NCI-H524 (cell line): Measurements from ENCODE around the gene CXXC5.
A peak's percentile ranks its signal among the peaks of the same experiment; 100 is the strongest.

ENCODE experiments used
- DNase-seq, 2 experiments: peaks; one replicate each; lab custom pipeline; 2025; lab: John Stamatoyannopoulos, UW

CXXC5 gene

GRCh38 chr5:139651043-139651834 lies 3.1 kb downstream of the CXXC5 start:
- DNase-seq, result no peak

GRCh38 chr5:139651853-139652787 lies 4.0 kb downstream of the CXXC5 start:
- DNase-seq, result peak; percentile 41 to 80

GRCh38 chr5:139652788-139653241 lies 4.7 kb downstream of the CXXC5 start:
- DNase-seq, result no peak

GRCh38 chr5:139653616-139654015 lies 5.5 kb downstream of the CXXC5 start:
- DNase-seq, result peak in 1 of 2 experiments; percentile 10

GRCh38 chr5:139654464-139654863 lies 6.3 kb downstream of the CXXC5 start:
- no peak for DNase-seq

- peak in 1 of 2 experiments; percentile 45 for DNase-seq
Observed at GRCh38 chr5:139654871-139655491, 6.8 kb downstream of the CXXC5 start.

GRCh38 chr5:139655727-139656271 lies 7.7 kb downstream of the CXXC5 start:
- DNase-seq, result no peak

- DNase-seq, result no peak
Observed at GRCh38 chr5:139657363-139658321, 9.5 kb downstream of the CXXC5 start.

- DNase-seq, result no peak
Observed at GRCh38 chr5:139658501-139658927, 10.4 kb downstream of the CXXC5 start.

GRCh38 chr5:139658928-139659667 lies 10.9 kb downstream of the CXXC5 start:
- peak in 1 of 2 experiments; percentile 17 for DNase-seq

- no peak for DNase-seq
Observed at GRCh38 chr5:139659695-139660101, 11.5 kb downstream of the CXXC5 start.

GRCh38 chr5:139660105-139660922 lies 12.2 kb downstream of the CXXC5 start:
- DNase-seq, result peak in 1 of 2 experiments; percentile 31

GRCh38 chr5:139660923-139661814 lies 13.0 kb downstream of the CXXC5 start:
- DNase-seq, result no peak

GRCh38 chr5:139662617-139663016 lies 14.5 kb downstream of the CXXC5 start:
- no peak for DNase-seq

GRCh38 chr5:139663207-139664085 lies 15.3 kb downstream of the CXXC5 start:
- no peak for DNase-seq

GRCh38 chr5:139664086-139664693 lies 16.0 kb downstream of the CXXC5 start:
- no peak for DNase-seq
